PC-9 (cell line): Measurements from ENCODE around the gene CD99. TPM values are rescaled to one million over a fixed set of nuclear protein-coding genes. Genes with fewer than 3 reads are reported as not detected.

Experiments used
- BruUV-seq: library from RNA; stranded (reverse); fragments of 400-500 nt; replicated peaks from 2 replicates; lab custom pipeline; 2021; lab: Mats Ljungman, UMichigan
- CTCF ChIA-PET: fragments of 300-600 bp; sonication (Branson Sonifier 250); formaldehyde crosslinking; loops from one replicate; lab custom pipeline; 2022; ENCODE audit warnings: antibody characterized with exemption; lab: Charles Lee
- POLR2A ChIA-PET: fragments of 300-600 bp; sonication (Branson Sonifier 250); formaldehyde crosslinking; loops from one replicate; lab custom pipeline; 2022; ENCODE audit warnings: antibody characterized with exemption; ENCODE audit not compliant: unreplicated experiment; lab: Charles Lee
- DNase-seq, 2 experiments: peaks; one replicate each; pipeline versions ENCODE4 v3.0.0 to v3.0.0-alpha.2; 2015 to 2022; ENCODE audit warnings: mixed read lengths in 1 of 2
- H2AFZ ChIP-seq: fragments of 200-600 bp; sonication (generic); 2 replicates; pipeline ENCODE4 v1.8.1; 2017; ENCODE audit warnings: antibody characterized with exemption
- H3F3A ChIP-seq: fragments of 200-600 bp; sonication (generic); 2 replicates; pipeline ENCODE4 v1.8.1; 2017; ENCODE audit warnings: antibody characterized with exemption, mild to moderate bottlenecking, low read depth; ENCODE audit not compliant: insufficient read depth
- H3K27ac ChIP-seq: fragments of 200-600 bp; sonication (generic); 2 replicates; pipeline ENCODE4 v1.6.1; 2016; ENCODE audit warnings: mixed run types
- H3K27me3 ChIP-seq: fragments of 200-600 bp; sonication (generic); 2 replicates; pipeline ENCODE4 v1.6.1; 2016; ENCODE audit warnings: low read depth, mixed run types; ENCODE audit not compliant: insufficient read depth
- H3K36me3 ChIP-seq: fragments of 200-600 bp; sonication (generic); 2 replicates; pipeline ENCODE4 v1.6.1; 2016; ENCODE audit warnings: low read depth, mixed run types
- H3K4me1 ChIP-seq: fragments of 200-600 bp; sonication (generic); replicated peaks from 2 replicates; pipeline ENCODE4 v1.6.1; 2016; ENCODE audit warnings: mixed run types; ENCODE audit not compliant: insufficient read depth
- H3K4me2 ChIP-seq: fragments of 200-600 bp; sonication (generic); 2 replicates; pipeline ENCODE4 v1.6.1; 2017; ENCODE audit warnings: mixed run types
- H3K4me3 ChIP-seq: fragments of 200-600 bp; sonication (generic); 2 replicates; pipeline ENCODE4 v1.6.1; 2016; ENCODE audit warnings: mixed run types
- H3K79me2 ChIP-seq: fragments of 200-600 bp; sonication (generic); 2 replicates; pipeline ENCODE4 v1.6.1; 2017; ENCODE audit warnings: low read depth, mixed run types
- H3K9me2 ChIP-seq: fragments of 200-600 bp; sonication (generic); 2 replicates; pipeline ENCODE4 v1.8.1; 2017; ENCODE audit warnings: mild to moderate bottlenecking; ENCODE audit not compliant: insufficient read depth
- H3K9me3 ChIP-seq: fragments of 200-600 bp; sonication (generic); 2 replicates; pipeline ENCODE4 v1.8.1; 2016; ENCODE audit warnings: low read depth; ENCODE audit not compliant: insufficient read depth
- H4K20me1 ChIP-seq: fragments of 200-600 bp; sonication (generic); 2 replicates; pipeline ENCODE4 v1.8.1; 2017; ENCODE audit not compliant: insufficient read depth
- EZH2 ChIP-seq: fragments of 200-600 bp; sonication (generic); IDR thresholded peaks from 2 replicates; pipeline ENCODE4 v1.8.0; 2017; ENCODE audit warnings: antibody characterized with exemption, low read depth
- intact Hi-C: fragments of 100-400 bp; cut with micrococcal nuclease; formaldehyde crosslinking; loops from one replicate; pipeline ENCODE4 v1.10.0; 2022; ENCODE audit not compliant: unreplicated experiment
- total RNA-seq: library from RNA; stranded (reverse); gene quantifications from 2 replicates; pipeline ENCODE4 v1.2.3, GENCODE V29; 2021
- TF ChIP-seq, protein P1 (sequence below): fragments of 200-600 bp; sonication (generic); conservative IDR thresholded peaks from 2 replicates; pipeline ENCODE4 v1.6.1; 2017; ENCODE audit warnings: mixed run types, antibody characterized with exemption, mild to moderate bottlenecking, moderate library complexity

The CD99 gene
- total RNA-seq, 1 experiment from 2014 or later, result 159 TPM

DNA sequence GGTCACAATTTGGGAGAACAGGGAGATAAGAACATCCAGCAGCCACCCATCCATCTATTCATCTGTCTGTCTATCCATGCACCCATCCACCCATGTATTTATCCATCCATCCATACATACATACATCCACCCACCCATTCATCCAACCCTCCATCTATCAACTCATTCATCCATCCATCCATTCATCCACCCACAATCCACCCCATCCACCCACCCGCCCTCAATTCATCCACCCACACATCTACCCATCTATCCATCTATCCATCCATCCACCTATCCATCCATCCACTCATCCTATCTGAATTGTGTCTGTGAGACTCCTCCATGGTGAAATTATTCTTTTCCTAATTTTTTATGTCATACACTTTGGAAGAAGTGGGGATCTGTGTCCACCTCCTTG lies 6.8 kb upstream of the CD99 start:
- intact Hi-C loops, result no loop called here
- no peaks in the 10 kb centered on the region for H3F3A ChIP-seq
- H3K4me3 ChIP-seq, result no peak overlapping the region
- H2AFZ ChIP-seq, result no peak overlapping the region
- no peaks in the 10 kb centered on the region for H4K20me1 ChIP-seq
- no peaks in the 10 kb centered on the region for H3K79me2 ChIP-seq
- H3K9me3 ChIP-seq, result no peaks in the 10 kb centered on the region
- H3K36me3 ChIP-seq, result no peaks in the 10 kb centered on the region
- ChIA-PET CTCF (no interaction called here), POLR2A (no interaction called here)
- no peak for DNase-seq
- H3K4me1 ChIP-seq, result no peaks in the 10 kb centered on the region
- no peak overlapping the region for H3K4me2 ChIP-seq
- H3K27me3 ChIP-seq, result no peaks in the 10 kb centered on the region
- no peaks in the 10 kb centered on the region for H3K9me2 ChIP-seq
- no peak overlapping the region for H3K27ac ChIP-seq
- BruUV-seq, result no TSS peak
- TF ChIP-seq, protein P1, sequence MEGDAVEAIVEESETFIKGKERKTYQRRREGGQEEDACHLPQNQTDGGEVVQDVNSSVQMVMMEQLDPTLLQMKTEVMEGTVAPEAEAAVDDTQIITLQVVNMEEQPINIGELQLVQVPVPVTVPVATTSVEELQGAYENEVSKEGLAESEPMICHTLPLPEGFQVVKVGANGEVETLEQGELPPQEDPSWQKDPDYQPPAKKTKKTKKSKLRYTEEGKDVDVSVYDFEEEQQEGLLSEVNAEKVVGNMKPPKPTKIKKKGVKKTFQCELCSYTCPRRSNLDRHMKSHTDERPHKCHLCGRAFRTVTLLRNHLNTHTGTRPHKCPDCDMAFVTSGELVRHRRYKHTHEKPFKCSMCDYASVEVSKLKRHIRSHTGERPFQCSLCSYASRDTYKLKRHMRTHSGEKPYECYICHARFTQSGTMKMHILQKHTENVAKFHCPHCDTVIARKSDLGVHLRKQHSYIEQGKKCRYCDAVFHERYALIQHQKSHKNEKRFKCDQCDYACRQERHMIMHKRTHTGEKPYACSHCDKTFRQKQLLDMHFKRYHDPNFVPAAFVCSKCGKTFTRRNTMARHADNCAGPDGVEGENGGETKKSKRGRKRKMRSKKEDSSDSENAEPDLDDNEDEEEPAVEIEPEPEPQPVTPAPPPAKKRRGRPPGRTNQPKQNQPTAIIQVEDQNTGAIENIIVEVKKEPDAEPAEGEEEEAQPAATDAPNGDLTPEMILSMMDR, result no peak
- TF ChIP-seq EZH2, result no peak

DNA sequence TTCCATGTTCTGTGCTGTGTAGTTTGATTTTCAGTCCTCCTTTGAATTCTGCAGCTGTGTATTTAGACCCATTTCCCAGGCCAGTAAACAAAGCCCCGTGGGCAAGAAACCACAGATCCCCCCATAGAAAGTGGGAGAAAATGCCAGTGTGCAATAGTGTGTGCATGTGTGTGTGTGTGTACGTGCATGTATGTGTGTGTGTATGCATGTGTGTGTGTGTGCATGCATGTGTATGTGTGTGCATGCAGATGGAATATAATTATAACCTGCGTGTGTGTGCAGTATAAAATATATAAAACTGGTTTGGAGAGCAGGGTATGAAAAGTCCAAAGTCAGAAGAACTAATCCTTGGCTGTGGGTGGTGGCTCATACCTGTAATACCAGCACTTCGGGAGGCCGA lies 5.2 kb upstream of the CD99 start:
- no peak for TF ChIP-seq EZH2
- TF ChIP-seq, protein P1, result no peak
- Histone ChIP-seq H3K79me2 (no peaks in the 10 kb centered on the region), H3K9me3 (no peaks in the 10 kb centered on the region), H3K4me2 (no peak overlapping the region), H3F3A (peaks cover 10% of the 10 kb centered on the region; the same call in 1 of the 2 replicates), H3K4me3 (no peak overlapping the region), H3K9me2 (no peaks in the 10 kb centered on the region), H3K4me1 (no peaks in the 10 kb centered on the region), H3K36me3 (no peaks in the 10 kb centered on the region), H3K27ac (no peak overlapping the region), H4K20me1 (no peaks in the 10 kb centered on the region), H2AFZ (no peak overlapping the region), H3K27me3 (no peaks in the 10 kb centered on the region)
- CTCF ChIA-PET, result no interaction called here
- DNase-seq, result no peak
- intact Hi-C loops, result no loop called here
- POLR2A ChIA-PET, result no interaction called here
- no TSS peak for BruUV-seq

DNA sequence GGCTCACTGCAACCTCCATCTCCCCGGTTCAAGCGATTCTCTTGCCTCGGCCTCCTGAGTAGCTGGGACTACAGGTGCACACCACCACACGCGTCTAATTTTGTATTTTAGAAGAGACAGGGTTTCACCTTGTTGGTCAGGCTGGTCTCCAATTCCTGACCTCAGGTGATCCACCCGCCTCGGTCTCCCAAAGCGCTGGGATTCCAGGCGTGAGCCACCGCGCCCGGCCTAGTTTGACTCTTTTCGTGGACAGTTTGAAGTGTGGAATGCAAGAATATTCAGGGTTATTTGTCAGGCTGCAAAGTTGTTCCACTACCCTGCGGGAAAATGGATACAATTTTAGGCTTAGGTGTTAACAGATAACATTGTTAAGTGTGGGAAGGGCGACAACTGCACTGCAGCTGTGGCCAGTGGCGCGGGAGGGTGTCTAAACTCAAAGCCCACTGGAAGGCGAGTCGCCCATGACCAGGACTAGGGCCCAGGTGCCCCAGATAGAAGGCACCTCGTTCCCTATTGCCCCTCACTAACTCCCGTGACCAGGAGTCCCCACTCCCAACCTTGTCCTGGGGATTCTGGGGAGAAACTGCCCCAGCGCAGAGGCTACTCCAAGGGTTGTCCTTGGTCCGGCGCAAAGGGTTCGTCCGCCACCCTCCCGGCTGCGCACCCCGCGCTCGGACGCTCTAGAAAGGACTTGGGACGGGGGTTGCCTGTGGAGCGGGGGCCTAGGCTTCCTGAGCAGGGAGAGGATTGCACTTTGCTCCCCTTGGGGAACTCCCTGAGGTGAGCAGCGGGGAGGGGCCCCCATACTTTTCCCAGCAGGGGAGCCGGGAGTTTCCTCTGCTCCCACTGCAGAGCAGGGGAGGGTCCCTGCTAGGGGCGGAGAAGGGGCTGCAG lies 1.1 kb upstream of the CD99 start:
- Histone ChIP-seq H4K20me1 (no peaks in the 10 kb centered on the region), H3K27me3 (no peaks in the 10 kb centered on the region), H3K79me2 (peaks cover 34% of the 10 kb centered on the region), H3K27ac (no peak overlapping the region), H3F3A (peaks cover 10% of the 10 kb centered on the region; the same call in 1 of the 2 replicates), H3K4me2 (peak overlapping the region; percentile 88; the same call in 1 of the 2 replicates), H3K9me3 (no peaks in the 10 kb centered on the region), H3K36me3 (peaks cover 4% of the 10 kb centered on the region), H2AFZ (no peak overlapping the region), H3K4me3 (no peak overlapping the region; the same call in 1 of the 2 replicates), H3K9me2 (no peaks in the 10 kb centered on the region), H3K4me1 (peaks cover 11% of the 10 kb centered on the region; the same call in 1 of the 2 replicates)
- no peak for DNase-seq
- POLR2A ChIA-PET, result no interaction called here
- TF ChIP-seq EZH2, result no peak
- TF ChIP-seq, protein P1, result no peak
- intact Hi-C loops, result loop anchor here (10.0 kb wide), 1 partner anchor 1235 kb away; the partner anchor contains the start of gene ASMTL
- CTCF ChIA-PET, result no interaction called here
- BruUV-seq, result no TSS peak
